ENCODE data around the gene TLCD1. TPM values are rescaled to one million over a fixed set of nuclear protein-coding genes. Genes with fewer than 3 reads are reported as not detected.

Gene TLCD1
- total RNA-seq, 1 experiment from 2014 or later: 7.1 TPM

GRCh38 chr17:28720247-28720996, 5.6 kb downstream of the TLCD1 start:
- Histone ChIP-seq H3K27ac (ENCODE audit: low read length) (peak overlapping the region; percentile 75), H3F3A (ENCODE audit: low read length, unreplicated experiment) (peaks cover 12% of the 10 kb centered on the region), H3K36me3 (ENCODE audit: low read depth, low read length) (peaks cover 43% of the 10 kb centered on the region), H3K79me2 (ENCODE audit: low read length) (peaks cover 60% of the 10 kb centered on the region), H3K4me3 (ENCODE audit: low read length) (peak overlapping the region; percentile 93), H3K9ac (ENCODE audit: low read length) (peak overlapping the region; percentile 99), H3K9me3 (ENCODE audit: low read length) (no peaks in the 10 kb centered on the region), H3K4me1 (ENCODE audit: insufficient read depth, low read length) (peaks cover 43% of the 10 kb centered on the region), H3K9me2 (replicated peaks; ENCODE audit: low read length) (no peaks in the 10 kb centered on the region), H3K4me2 (ENCODE audit: low read length) (peak overlapping the region; percentile 96), H4K20me1 (ENCODE audit: low read length) (peaks cover 32% of the 10 kb centered on the region), H3K27me3 (ENCODE audit: low read length) (no peaks in the 10 kb centered on the region), H2AFZ (ENCODE audit: low read length) (no peak overlapping the region)
- intact Hi-C loops (cut with micrococcal nuclease): loop anchor here (10.0 kb wide), 1 partner anchor 184 kb away; the partner anchor contains the start of gene DHRS13
- POLR2A ChIA-PET (ENCODE audit: unreplicated experiment): interaction anchor here (1.2 to 1.8 kb wide), 2 partner anchors 9 to 231 kb away, joined by 9 to 12 read pairs; partner anchors contain the start of gene PHF12
- CTCF ChIA-PET: no interaction called here
- TF ChIP-seq CTCF (conservative IDR thresholded peaks at IDR 0.05; ENCODE audit: low read depth, low read length) (no peak), EZH2 (IDR thresholded peaks at IDR 0.05; ENCODE audit: low read length, unreplicated experiment) (no peak), EZH2phosphoT487 (IDR thresholded peaks at IDR 0.05; ENCODE audit: borderline replicate concordance, low read length) (no peak)
- TSS peak; percentile 82 for BruUV-seq (replicated peaks)
- no peak for DNase-seq
- ATAC-seq: no peak

GRCh38 chr17:28719021-28719433, 7.0 kb downstream of the TLCD1 start:
- no peak for TF ChIP-seq CTCF (conservative IDR thresholded peaks at IDR 0.05; ENCODE audit: low read depth, low read length)
- TF ChIP-seq EZH2phosphoT487 (IDR thresholded peaks at IDR 0.05; ENCODE audit: borderline replicate concordance, low read length): no peak
- TF ChIP-seq EZH2 (IDR thresholded peaks at IDR 0.05; ENCODE audit: low read length, unreplicated experiment): no peak
- Histone ChIP-seq H3K27ac (ENCODE audit: low read length) (peak overlapping the region; percentile 75), H3K36me3 (ENCODE audit: low read depth, low read length) (peaks cover 45% of the 10 kb centered on the region), H3K4me2 (ENCODE audit: low read length) (peak overlapping the region; percentile 96), H3K9me3 (ENCODE audit: low read length) (no peaks in the 10 kb centered on the region), H3F3A (ENCODE audit: low read length, unreplicated experiment) (peaks cover 6% of the 10 kb centered on the region), H3K79me2 (ENCODE audit: low read length) (peaks cover 63% of the 10 kb centered on the region), H2AFZ (ENCODE audit: low read length) (peak overlapping the region; percentile 69), H3K9ac (ENCODE audit: low read length) (peak overlapping the region; percentile 99), H3K4me1 (ENCODE audit: insufficient read depth, low read length) (peaks cover 39% of the 10 kb centered on the region), H3K9me2 (replicated peaks; ENCODE audit: low read length) (no peaks in the 10 kb centered on the region), H4K20me1 (ENCODE audit: low read length) (peaks cover 28% of the 10 kb centered on the region), H3K27me3 (ENCODE audit: low read length) (no peaks in the 10 kb centered on the region), H3K4me3 (ENCODE audit: low read length) (peak overlapping the region; percentile 93)
- no TSS peak for BruUV-seq (replicated peaks)
- POLR2A ChIA-PET (ENCODE audit: unreplicated experiment): interaction anchor here (0.6 to 1.8 kb wide), 6 partner anchors 8 to 376 kb away, joined by 3 to 12 read pairs (median 4); partner anchors contain the start of gene PHF12
- ATAC-seq: no peak
- intact Hi-C loops (cut with micrococcal nuclease): loop anchor here (10.0 kb wide), 1 partner anchor 74 kb away; the partner anchor contains the start of gene BLTP2
- CTCF ChIA-PET: interaction anchor here (0.6 to 1.0 kb wide), 4 partner anchors 24 to 873 kb away, joined by 3 to 6 read pairs (median 3); partner anchors contain the start of gene TRAF4
- DNase-seq: no peak

Measured in PC-3 (cell line).